Thoracic aorta (tissue), 2 donors: ENCODE measurements around the gene CFAP107. TPM values are rescaled to one million over a fixed set of nuclear protein-coding genes. Genes with fewer than 3 reads are reported as not detected.
"Not testable (repeated sequence)": the region's sequence is repeated elsewhere in the genome, so short reads cannot be mapped to it uniquely, and the experiment has no call there.

ENCODE experiments used
- ATAC-seq: fragments of 150-250 bp; one replicate; pipeline ENCODE4 v1.8.0; 2017; ENCODE audit warnings: low read depth; ENCODE audit not compliant: insufficient number of reproducible peaks, low FRiP score
- DNase-seq: peaks from one replicate; pipeline ENCODE4 v3.0.0-alpha.2; 2020; ENCODE audit warnings: low spot score
- H3K27ac ChIP-seq, 2 donors: fragments of 200-600 bp; sonication (generic); 1 replicate in 1 of 2; 2 replicates in 1 of 2; pipeline ENCODE4 v1.5.1; 2016; ENCODE audit warnings: mild to moderate bottlenecking in 2 of 2, moderate library complexity in 2 of 2
- H3K27me3 ChIP-seq: fragments of 200-600 bp; sonication (generic); replicated peaks from 2 replicates; pipeline ENCODE4 v1.6.0; 2016; ENCODE audit warnings: mild to moderate bottlenecking; ENCODE audit not compliant: insufficient read depth
- H3K36me3 ChIP-seq: fragments of 200-600 bp; sonication (generic); one replicate; pipeline ENCODE4 v1.5.1; 2016
- H3K4me1 ChIP-seq, 2 donors: fragments of 200-600 bp; sonication (generic); 1 replicate in 1 of 2; 2 replicates in 1 of 2; pipeline versions ENCODE4 v1.5.1 to v1.6.0; 2016; ENCODE audit warnings: low read depth in 2 of 2, mild to moderate bottlenecking in 1 of 2; ENCODE audit not compliant: control insufficient read depth in 1 of 2
- H3K4me3 ChIP-seq: fragments of 200-600 bp; sonication (generic); 2 replicates; pipeline ENCODE4 v1.5.1; 2016; ENCODE audit warnings: mild to moderate bottlenecking
- H3K9me3 ChIP-seq: fragments of 200-600 bp; sonication (generic); 2 replicates; pipeline ENCODE4 v1.5.1; 2016
- CTCF ChIP-seq: fragments of 200-600 bp; sonication (generic); IDR thresholded peaks from one replicate; pipeline ENCODE4 v1.5.1; 2019; ENCODE audit warnings: antibody characterized with exemption
- total RNA-seq, 2 donors: library from RNA; depleted of rRNA; stranded (reverse); fragments of >200 nt; gene quantifications; one replicate each; pipeline versions ENCODE4 v1.1.0 to v1.2.3, GENCODE V29; 2016

Gene CFAP107
- total RNA-seq, 2 donors from 2014 or later = not detected

- no peak overlapping the region for H3K4me3 ChIP-seq
- no peaks in the 10 kb centered on the region for H3K9me3 ChIP-seq
- H3K27me3 ChIP-seq = no peaks in the 10 kb centered on the region
- H3K36me3 ChIP-seq = no peaks in the 10 kb centered on the region
- ATAC-seq = no peak
- no peak for DNase-seq
- TF ChIP-seq CTCF = no peak
- H3K4me1 ChIP-seq = no peaks in the 10 kb centered on the region
- no peak overlapping the region for H3K27ac ChIP-seq
Measured at GRCh38 chr1:12722626-12723025, 23.4 kb upstream of the CFAP107 start.

DNA sequence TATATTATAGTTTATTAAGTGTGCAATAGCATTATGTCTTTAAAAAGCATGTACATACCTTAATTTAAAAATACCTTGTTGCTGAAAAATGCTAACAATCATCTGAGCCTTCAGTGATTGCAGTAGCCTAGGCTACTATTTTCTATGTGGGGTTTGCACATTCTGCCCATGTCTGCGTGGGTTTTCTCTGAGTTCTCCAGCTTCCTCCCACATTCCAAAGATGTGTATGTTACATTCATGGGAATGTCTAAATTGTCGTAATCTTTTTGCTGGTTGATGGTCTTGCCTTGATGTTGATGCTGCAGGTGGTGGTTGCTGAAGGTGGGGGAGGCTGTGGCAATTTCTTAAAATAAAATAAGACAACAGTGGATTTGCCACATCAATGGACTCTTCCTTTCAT lies 17.6 kb upstream of the CFAP107 start:
- no peak for ATAC-seq
- H3K4me1 ChIP-seq = no peaks in the 10 kb centered on the region
- H3K27me3 ChIP-seq = no peaks in the 10 kb centered on the region
- H3K4me3 ChIP-seq = no peak overlapping the region
- TF ChIP-seq CTCF = no peak
- peaks cover 12% of the 10 kb centered on the region for H3K9me3 ChIP-seq
- H3K36me3 ChIP-seq = no peaks in the 10 kb centered on the region
- no peak overlapping the region for H3K27ac ChIP-seq
- DNase-seq = no peak

DNA sequence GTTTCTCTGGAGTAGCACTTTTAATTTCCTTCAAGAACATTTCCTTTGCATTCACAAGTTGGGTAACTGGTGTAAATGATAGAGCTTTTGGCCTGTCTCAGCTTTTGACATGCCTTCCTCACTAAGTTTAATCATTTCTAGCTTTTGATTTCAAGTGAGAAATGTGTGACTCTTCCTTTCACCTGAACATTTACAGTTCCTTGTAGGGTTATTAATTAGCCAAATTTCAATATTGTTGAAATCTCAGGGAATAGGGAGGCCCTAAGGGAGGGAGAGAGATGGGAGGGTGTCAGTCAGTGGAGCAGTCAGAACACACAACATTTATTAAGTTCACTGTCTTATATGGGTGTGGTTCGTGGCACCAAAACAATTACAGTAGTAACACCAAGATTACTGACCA lies 15.8 kb upstream of the CFAP107 start:
- peaks cover 12% of the 10 kb centered on the region for H3K9me3 ChIP-seq
- ATAC-seq = no peak
- H3K4me1 ChIP-seq = no peaks in the 10 kb centered on the region
- H3K27me3 ChIP-seq = no peaks in the 10 kb centered on the region
- no peaks in the 10 kb centered on the region for H3K36me3 ChIP-seq
- DNase-seq = no peak
- TF ChIP-seq CTCF = no peak
- H3K27ac ChIP-seq = no peak overlapping the region
- no peak overlapping the region for H3K4me3 ChIP-seq

DNA sequence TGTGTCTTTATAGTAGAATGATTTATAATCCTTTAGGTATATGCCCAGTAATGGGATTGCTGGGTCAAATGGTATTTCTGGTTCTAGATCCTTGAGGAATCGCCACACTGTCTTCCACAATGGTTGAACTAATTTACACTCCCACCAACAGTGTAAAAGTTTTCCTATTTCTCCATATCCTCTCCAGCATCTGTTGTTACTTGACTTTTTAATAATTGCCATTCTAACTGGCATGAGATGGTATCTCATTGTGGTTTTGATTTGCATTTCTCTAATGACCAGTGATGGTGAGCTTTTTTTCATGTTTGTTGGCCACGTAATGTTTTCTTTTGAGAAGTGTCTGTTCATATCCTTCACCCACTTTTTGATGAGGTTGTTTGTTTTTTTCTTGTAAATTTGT lies 14.9 kb upstream of the CFAP107 start:
- H3K36me3 ChIP-seq, H3K4me1 ChIP-seq, ATAC-seq, H3K4me3 ChIP-seq, H3K27me3 ChIP-seq, DNase-seq, H3K27ac ChIP-seq: not testable (repeated sequence)
- H3K9me3 ChIP-seq = peaks cover 12% of the 10 kb centered on the region

DNA sequence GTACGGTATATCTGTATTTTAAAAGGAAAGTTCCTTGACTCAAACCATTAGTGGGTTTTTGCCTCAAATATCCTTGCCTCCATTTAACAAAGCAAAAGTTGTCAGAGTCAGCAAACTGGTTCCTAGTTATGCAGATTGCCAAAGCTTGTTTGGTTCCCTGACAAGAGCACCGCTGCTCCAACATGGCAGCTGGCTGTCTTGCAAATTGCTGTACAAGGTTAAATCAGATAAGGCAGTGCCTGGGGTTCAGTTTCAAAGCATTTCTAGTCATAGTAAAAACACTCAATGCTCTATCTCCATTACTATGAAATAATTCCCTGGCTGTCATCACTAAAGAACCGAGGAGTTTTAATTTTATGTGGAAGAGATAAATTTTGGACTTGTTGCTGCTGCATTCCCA lies 11.3 kb upstream of the CFAP107 start:
- H3K27ac ChIP-seq = no peak overlapping the region
- TF ChIP-seq CTCF = no peak
- H3K27me3 ChIP-seq = no peaks in the 10 kb centered on the region
- H3K4me1 ChIP-seq = no peaks in the 10 kb centered on the region
- no peaks in the 10 kb centered on the region for H3K36me3 ChIP-seq
- ATAC-seq (no peak), DNase-seq (no peak)
- H3K9me3 ChIP-seq = peaks cover 9% of the 10 kb centered on the region
- H3K4me3 ChIP-seq = no peak overlapping the region

GRCh38 chr1:12738934-12739333 lies 7.1 kb upstream of the CFAP107 start:
- no peak for ATAC-seq
- Histone ChIP-seq H3K36me3 (no peaks in the 10 kb centered on the region), H3K4me3 (no peak overlapping the region), H3K27ac (no peak overlapping the region), H3K9me3 (no peaks in the 10 kb centered on the region), H3K27me3 (no peaks in the 10 kb centered on the region), H3K4me1 (no peaks in the 10 kb centered on the region)
- no peak for DNase-seq
- TF ChIP-seq CTCF = no peak
